IPS DF 19.7 (cell line): ENCODE results near the gene CTNNA3.
"Not testable (repeated sequence)": the region's sequence is repeated elsewhere in the genome, so short reads cannot be mapped to it uniquely, and the experiment has no call there.

Experiments
- DNase-seq: peaks from one replicate; pipeline ENCODE4 v3.0.0-alpha.2; 2013; ENCODE audit warnings: low read depth, low spot score

Gene CTNNA3

GRCh38 chr10:66398669-66399068, 1297.3 kb downstream of the CTNNA3 start:
- DNase-seq = no peak

- DNase-seq = no peak
Observed at GRCh38 chr10:66394342-66395063, 1301.5 kb downstream of the CTNNA3 start.

- no peak for DNase-seq
Observed at GRCh38 chr10:66390926-66391325, 1305.1 kb downstream of the CTNNA3 start.

- DNase-seq = no peak
Observed at GRCh38 chr10:66381045-66381444, 1315.0 kb downstream of the CTNNA3 start.

GRCh38 chr10:66378117-66378876, 1317.7 kb downstream of the CTNNA3 start:
- DNase-seq = no peak

- DNase-seq = no peak
Observed at GRCh38 chr10:66368146-66368545, 1327.8 kb downstream of the CTNNA3 start.

GRCh38 chr10:66366163-66366562, 1329.8 kb downstream of the CTNNA3 start:
- DNase-seq = no peak

GRCh38 chr10:66365686-66366085, 1330.3 kb downstream of the CTNNA3 start:
- DNase-seq = no peak

- DNase-seq = no peak
Observed at GRCh38 chr10:66362522-66362921, 1333.5 kb downstream of the CTNNA3 start.

GRCh38 chr10:66353822-66354221, 1342.2 kb downstream of the CTNNA3 start:
- not testable (repeated sequence) for DNase-seq

GRCh38 chr10:66353422-66353821, 1342.6 kb downstream of the CTNNA3 start:
- DNase-seq = no peak

- DNase-seq = no peak
Observed at GRCh38 chr10:66350622-66351399, 1345.2 kb downstream of the CTNNA3 start.

GRCh38 chr10:66349726-66350125, 1346.3 kb downstream of the CTNNA3 start:
- no peak for DNase-seq

- no peak for DNase-seq
Observed at GRCh38 chr10:66349076-66349475, 1346.9 kb downstream of the CTNNA3 start.

- DNase-seq = no peak
Observed at GRCh38 chr10:66337211-66337610, 1358.8 kb downstream of the CTNNA3 start.

GRCh38 chr10:66336791-66337190, 1359.2 kb downstream of the CTNNA3 start:
- DNase-seq = no peak

- DNase-seq = not testable (repeated sequence)
Observed at GRCh38 chr10:66335753-66336152, 1360.2 kb downstream of the CTNNA3 start.

GRCh38 chr10:66329147-66329546, 1366.8 kb downstream of the CTNNA3 start:
- peak; percentile 38 for DNase-seq

- no peak for DNase-seq
Observed at GRCh38 chr10:66326876-66327275, 1369.1 kb downstream of the CTNNA3 start.

GRCh38 chr10:66322777-66323176, 1373.2 kb downstream of the CTNNA3 start:
- no peak for DNase-seq

GRCh38 chr10:66321723-66322665, 1374.0 kb downstream of the CTNNA3 start:
- no peak for DNase-seq
